HCT116 (cell line): ENCODE measurements around the gene BNC1.

Source experiments
- EZH2 ChIP-seq: fragments of 200-600 bp; sonication (generic); IDR thresholded peaks from 2 replicates; pipeline ENCODE4 v1.6.1; 2017; ENCODE audit warnings: antibody characterized with exemption, mixed run types
- JUND ChIP-seq: IDR thresholded peaks from 2 replicates; pipeline ENCODE4 v1.6.1; 2012
- POLR2A ChIP-seq: IDR thresholded peaks from 2 replicates; pipeline ENCODE4 v1.7.0; 2011; ENCODE audit warnings: borderline replicate concordance; ENCODE audit not compliant: insufficient read depth, insufficient read length; ENCODE audit errors: extremely low read depth
- TCF7L2 ChIP-seq: IDR thresholded peaks from 2 replicates; pipeline ENCODE4 v1.7.0; 2011; ENCODE audit warnings: borderline replicate concordance, inconsistent platforms; ENCODE audit not compliant: insufficient read depth, insufficient read length; ENCODE audit errors: extremely low read depth
- ZFX ChIP-seq: fragments of 450-650 bp; IDR thresholded peaks from 2 replicates; pipeline ENCODE4 v1.6.1; 2017
- ZNF274 ChIP-seq: fragments of 200-500 bp; sonication (Bioruptor generic); IDR thresholded peaks from 2 replicates; pipeline ENCODE4 v1.6.1; 2014; ENCODE audit warnings: mild to moderate bottlenecking, low read depth, low read length, inconsistent platforms
- TF ChIP-seq, protein P1 (sequence below): IDR thresholded peaks from 2 replicates; pipeline ENCODE4 v1.6.1; 2012
- TF ChIP-seq, protein P2 (sequence below), 3 experiments: fragments of 200-600 bp in 1 of 3; sonication (generic) in 1 of 3; IDR thresholded peaks in 2 of 3; conservative IDR thresholded peaks in 1 of 3; 2 replicates each; pipeline ENCODE4 v1.5.1; 2012 to 2017; ENCODE audit warnings: low read depth in 2 of 3, low read length in 2 of 3, antibody characterized with exemption in 1 of 3, borderline replicate concordance in 1 of 3, control low read depth in 1 of 3, mild to moderate bottlenecking in 1 of 3, mixed read lengths in 1 of 3, mixed run types in 1 of 3, moderate library complexity in 1 of 3; ENCODE audit not compliant: insufficient read depth in 1 of 3
- TF ChIP-seq, protein P3 (sequence below): IDR thresholded peaks from 2 replicates; pipeline ENCODE4 v1.6.1; 2012; ENCODE audit warnings: low read depth

DNA sequence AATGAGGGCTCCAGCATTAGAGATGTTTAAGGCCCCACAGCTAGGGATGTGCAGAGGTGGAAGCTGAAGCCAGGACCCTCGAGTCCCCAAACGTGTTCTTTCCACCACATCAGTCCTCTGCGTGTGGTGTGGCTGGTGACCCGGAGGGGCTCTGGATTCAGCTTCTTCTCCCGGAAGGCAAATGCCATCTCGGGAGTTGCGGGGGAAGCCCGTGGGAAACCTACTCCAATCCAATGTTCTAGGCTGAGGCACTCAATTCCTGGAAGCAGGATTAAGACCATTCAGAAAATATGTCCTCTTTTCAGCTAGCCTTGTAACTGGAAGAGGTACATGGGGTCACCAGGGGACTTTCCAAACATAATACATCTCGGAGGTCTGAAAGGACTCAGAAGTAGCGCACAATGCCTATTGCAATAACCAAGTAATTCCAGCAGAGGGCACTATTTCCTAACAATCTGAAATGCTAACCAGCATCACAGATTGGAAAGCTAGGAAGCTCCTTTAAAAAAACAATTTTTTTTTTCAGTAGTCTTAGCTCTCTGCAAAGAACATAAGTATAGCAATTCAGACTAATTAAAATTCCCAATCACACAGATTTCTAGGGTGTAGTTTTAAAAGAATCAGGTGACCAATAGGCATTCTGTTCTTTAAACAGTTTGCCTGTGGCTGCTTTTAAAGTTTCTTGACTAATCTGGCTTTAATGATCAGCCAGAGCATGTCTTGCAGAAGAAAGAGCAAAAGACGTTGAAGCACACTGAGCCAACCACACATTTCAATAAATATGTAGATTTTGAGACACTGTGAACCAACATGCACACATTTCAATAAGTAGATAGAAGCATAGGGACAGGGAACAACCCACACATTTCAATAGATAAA lies 36.1 kb downstream of the BNC1 start:
- TF ChIP-seq, protein P1, sequence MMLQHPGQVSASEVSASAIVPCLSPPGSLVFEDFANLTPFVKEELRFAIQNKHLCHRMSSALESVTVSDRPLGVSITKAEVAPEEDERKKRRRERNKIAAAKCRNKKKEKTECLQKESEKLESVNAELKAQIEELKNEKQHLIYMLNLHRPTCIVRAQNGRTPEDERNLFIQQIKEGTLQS: no peak
- TF ChIP-seq POLR2A (no peak), EZH2 (no peak), JUND (no peak), TCF7L2 (no peak), ZNF274 (no peak), ZFX (no peak)
- TF ChIP-seq, protein P2, sequence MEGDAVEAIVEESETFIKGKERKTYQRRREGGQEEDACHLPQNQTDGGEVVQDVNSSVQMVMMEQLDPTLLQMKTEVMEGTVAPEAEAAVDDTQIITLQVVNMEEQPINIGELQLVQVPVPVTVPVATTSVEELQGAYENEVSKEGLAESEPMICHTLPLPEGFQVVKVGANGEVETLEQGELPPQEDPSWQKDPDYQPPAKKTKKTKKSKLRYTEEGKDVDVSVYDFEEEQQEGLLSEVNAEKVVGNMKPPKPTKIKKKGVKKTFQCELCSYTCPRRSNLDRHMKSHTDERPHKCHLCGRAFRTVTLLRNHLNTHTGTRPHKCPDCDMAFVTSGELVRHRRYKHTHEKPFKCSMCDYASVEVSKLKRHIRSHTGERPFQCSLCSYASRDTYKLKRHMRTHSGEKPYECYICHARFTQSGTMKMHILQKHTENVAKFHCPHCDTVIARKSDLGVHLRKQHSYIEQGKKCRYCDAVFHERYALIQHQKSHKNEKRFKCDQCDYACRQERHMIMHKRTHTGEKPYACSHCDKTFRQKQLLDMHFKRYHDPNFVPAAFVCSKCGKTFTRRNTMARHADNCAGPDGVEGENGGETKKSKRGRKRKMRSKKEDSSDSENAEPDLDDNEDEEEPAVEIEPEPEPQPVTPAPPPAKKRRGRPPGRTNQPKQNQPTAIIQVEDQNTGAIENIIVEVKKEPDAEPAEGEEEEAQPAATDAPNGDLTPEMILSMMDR (IDR thresholded peaks at IDR 0.05 in 2 of 3, conservative IDR thresholded peaks at IDR 0.05 in 1 of 3; ENCODE audit: borderline replicate concordance in 1 of 3, insufficient read depth in 1 of 3, low read depth in 2 of 3, low read length in 2 of 3): peak; percentile 74 to 92 (median 87)
- TF ChIP-seq, protein P3, sequence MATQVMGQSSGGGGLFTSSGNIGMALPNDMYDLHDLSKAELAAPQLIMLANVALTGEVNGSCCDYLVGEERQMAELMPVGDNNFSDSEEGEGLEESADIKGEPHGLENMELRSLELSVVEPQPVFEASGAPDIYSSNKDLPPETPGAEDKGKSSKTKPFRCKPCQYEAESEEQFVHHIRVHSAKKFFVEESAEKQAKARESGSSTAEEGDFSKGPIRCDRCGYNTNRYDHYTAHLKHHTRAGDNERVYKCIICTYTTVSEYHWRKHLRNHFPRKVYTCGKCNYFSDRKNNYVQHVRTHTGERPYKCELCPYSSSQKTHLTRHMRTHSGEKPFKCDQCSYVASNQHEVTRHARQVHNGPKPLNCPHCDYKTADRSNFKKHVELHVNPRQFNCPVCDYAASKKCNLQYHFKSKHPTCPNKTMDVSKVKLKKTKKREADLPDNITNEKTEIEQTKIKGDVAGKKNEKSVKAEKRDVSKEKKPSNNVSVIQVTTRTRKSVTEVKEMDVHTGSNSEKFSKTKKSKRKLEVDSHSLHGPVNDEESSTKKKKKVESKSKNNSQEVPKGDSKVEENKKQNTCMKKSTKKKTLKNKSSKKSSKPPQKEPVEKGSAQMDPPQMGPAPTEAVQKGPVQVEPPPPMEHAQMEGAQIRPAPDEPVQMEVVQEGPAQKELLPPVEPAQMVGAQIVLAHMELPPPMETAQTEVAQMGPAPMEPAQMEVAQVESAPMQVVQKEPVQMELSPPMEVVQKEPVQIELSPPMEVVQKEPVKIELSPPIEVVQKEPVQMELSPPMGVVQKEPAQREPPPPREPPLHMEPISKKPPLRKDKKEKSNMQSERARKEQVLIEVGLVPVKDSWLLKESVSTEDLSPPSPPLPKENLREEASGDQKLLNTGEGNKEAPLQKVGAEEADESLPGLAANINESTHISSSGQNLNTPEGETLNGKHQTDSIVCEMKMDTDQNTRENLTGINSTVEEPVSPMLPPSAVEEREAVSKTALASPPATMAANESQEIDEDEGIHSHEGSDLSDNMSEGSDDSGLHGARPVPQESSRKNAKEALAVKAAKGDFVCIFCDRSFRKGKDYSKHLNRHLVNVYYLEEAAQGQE: no peak
